ENCODE results near the gene SVBP. TPM values are rescaled to one million over a fixed set of nuclear protein-coding genes. Genes with fewer than 3 reads are reported as not detected.

The SVBP gene
- total and polyA plus RNA-seq, 2 donors (not counting 1 experiment from before 2014, with no cell fraction given) = 12.6 to 21.9 TPM

- no peak overlapping the region for H3K4me3 Mint-ChIP-seq
- POLR2A ChIA-PET = no interaction called here
- Histone ChIP-seq H2AFZ (ENCODE audit: insufficient read depth, low read depth, low read length, poor library complexity, severe bottlenecking) (no peak overlapping the region), H3K27ac (ENCODE audit: low read length in 2 of 2) (no peak overlapping the region), H3K79me2 (ENCODE audit: control insufficient read depth, insufficient read depth, low read length) (no peaks in the 10 kb centered on the region), H4K20me1 (ENCODE audit: control insufficient read depth, insufficient read depth, low read length, poor library complexity, severe bottlenecking) (no peaks in the 10 kb centered on the region), H3K4me2 (replicated peaks; ENCODE audit: low read depth, low read length, poor library complexity, severe bottlenecking) (no peak overlapping the region), H3K27me3 (replicated peaks in 1 of 4; ENCODE audit: control extremely low read depth in 1 of 4, control insufficient read depth in 3 of 4, insufficient read depth in 4 of 4, low read length in 3 of 4) (no peaks in the 10 kb centered on the region), H3K36me3 (replicated peaks in 1 of 2; ENCODE audit: control extremely low read depth in 1 of 2, control insufficient read depth in 1 of 2, extremely low read depth in 1 of 2, insufficient read depth in 2 of 2, low read length in 1 of 2) (no peaks in the 10 kb centered on the region), H3K4me3 (ENCODE audit: control extremely low read depth in 1 of 5, extremely low read depth in 1 of 5, insufficient read depth in 1 of 5, low read depth in 2 of 5, low read length in 4 of 5) (no peak overlapping the region), H3K9me3 (ENCODE audit: control extremely low read depth in 1 of 3, control insufficient read depth in 2 of 3, insufficient read depth in 1 of 3, low read length in 2 of 3) (no peaks in the 10 kb centered on the region), H3K9ac (ENCODE audit: low read length) (no peak overlapping the region), H3K4me1 (ENCODE audit: control insufficient read depth in 2 of 2, insufficient read depth in 2 of 2, low read length in 2 of 2) (peaks cover 3 to 11% of the 10 kb centered on the region in 2 donors)
- intact Hi-C loops (cut with micrococcal nuclease) = no loop called here
- CTCF ChIA-PET = no interaction called here
- 100% methylated on average over 2 of the region's 3 CpGs for WGBS (ENCODE audit: insufficient coverage)
- peaks cover 9% of the 10 kb centered on the region for H3K4me1 Mint-ChIP-seq
- DNase-seq (no peak), ATAC-seq (ENCODE audit: low read depth) (no peak)
- no peak for TF ChIP-seq EZH2 (IDR thresholded peaks at IDR 0.05; ENCODE audit: borderline replicate concordance, insufficient read depth, low read depth, low read length, poor library complexity, severe bottlenecking)
- no peak for TF ChIP-seq CTCF (IDR thresholded peaks at IDR 0.05)
- no peak overlapping the region for H3K27ac Mint-ChIP-seq
- H3K27me3 Mint-ChIP-seq = no peaks in the 10 kb centered on the region
- no peaks in the 10 kb centered on the region for H3K9me3 Mint-ChIP-seq (ENCODE audit: insufficient read depth)
Observed at GRCh38 chr1:42832641-42833240, 15.5 kb upstream of the SVBP start.

GRCh38 chr1:42831273-42831672 lies 14.1 kb upstream of the SVBP start:
- ATAC-seq (ENCODE audit: low read depth) (no peak), DNase-seq (no peak)
- H3K4me3 Mint-ChIP-seq = no peak overlapping the region
- no peaks in the 10 kb centered on the region for H3K9me3 Mint-ChIP-seq (ENCODE audit: insufficient read depth)
- Histone ChIP-seq H4K20me1 (ENCODE audit: control insufficient read depth, insufficient read depth, low read length, poor library complexity, severe bottlenecking) (no peaks in the 10 kb centered on the region), H3K4me1 (ENCODE audit: control insufficient read depth in 2 of 2, insufficient read depth in 2 of 2, low read length in 2 of 2) (peaks cover 3 to 5% of the 10 kb centered on the region in 2 donors), H3K4me2 (replicated peaks; ENCODE audit: low read depth, low read length, poor library complexity, severe bottlenecking) (no peak overlapping the region), H3K27ac (ENCODE audit: low read length in 2 of 2) (no peak overlapping the region), H3K9me3 (ENCODE audit: control extremely low read depth in 1 of 3, control insufficient read depth in 2 of 3, insufficient read depth in 1 of 3, low read length in 2 of 3) (no peaks in the 10 kb centered on the region), H3K9ac (ENCODE audit: low read length) (no peak overlapping the region), H3K4me3 (ENCODE audit: control extremely low read depth in 1 of 5, extremely low read depth in 1 of 5, insufficient read depth in 1 of 5, low read depth in 2 of 5, low read length in 4 of 5) (no peak overlapping the region), H3K36me3 (replicated peaks in 1 of 2; ENCODE audit: control extremely low read depth in 1 of 2, control insufficient read depth in 1 of 2, extremely low read depth in 1 of 2, insufficient read depth in 2 of 2, low read length in 1 of 2) (no peaks in the 10 kb centered on the region), H3K79me2 (ENCODE audit: control insufficient read depth, insufficient read depth, low read length) (no peaks in the 10 kb centered on the region), H3K27me3 (replicated peaks in 1 of 4; ENCODE audit: control extremely low read depth in 1 of 4, control insufficient read depth in 3 of 4, insufficient read depth in 4 of 4, low read length in 3 of 4) (no peaks in the 10 kb centered on the region), H2AFZ (ENCODE audit: insufficient read depth, low read depth, low read length, poor library complexity, severe bottlenecking) (no peak overlapping the region)
- H3K27me3 Mint-ChIP-seq = no peaks in the 10 kb centered on the region
- TF ChIP-seq CTCF (IDR thresholded peaks at IDR 0.05) = no peak
- no peak for TF ChIP-seq EZH2 (IDR thresholded peaks at IDR 0.05; ENCODE audit: borderline replicate concordance, insufficient read depth, low read depth, low read length, poor library complexity, severe bottlenecking)
- CTCF ChIA-PET = no interaction called here
- intact Hi-C loops (cut with micrococcal nuclease) = no loop called here
- no peak overlapping the region for H3K27ac Mint-ChIP-seq
- POLR2A ChIA-PET = no interaction called here
- peaks cover 7% of the 10 kb centered on the region for H3K4me1 Mint-ChIP-seq
